ENCODE data around the gene STAT4. TPM values are rescaled to one million over a fixed set of nuclear protein-coding genes. Genes with fewer than 3 reads are reported as not detected.

Gene STAT4
- total and polyA plus RNA-seq, 2 donors from 2014 or later: 1.2 to 8.5 TPM

- intact Hi-C loops (cut with DNase I): no loop called here
- TF ChIP-seq CTCF (IDR thresholded peaks at IDR 0.05; ENCODE audit: borderline replicate concordance, extremely low read depth, insufficient read depth): no peak
- H3K27me3 ChIP-seq (ENCODE audit: control insufficient read depth, insufficient read depth, low read length): no peaks in the 10 kb centered on the region
- no peak overlapping the region for H3K27ac ChIP-seq (ENCODE audit: low read depth in 2 of 2, low read length in 2 of 2)
- no peak for FAIRE-seq
- no peaks in the 10 kb centered on the region for H3K4me1 ChIP-seq (ENCODE audit: control insufficient read depth in 2 of 3, insufficient read depth in 2 of 3, low read depth in 1 of 3, low read length in 3 of 3)
- no peak overlapping the region for H3K4me3 ChIP-seq (ENCODE audit: low read length in 3 of 3)
- H3K9me3 ChIP-seq (ENCODE audit: control insufficient read depth in 2 of 3, insufficient read depth in 1 of 3, low read length in 3 of 3): no peaks in the 10 kb centered on the region
- DNase-seq: no peak
- H3K9ac ChIP-seq (ENCODE audit: low read length in 3 of 3): no peak overlapping the region
- H3K36me3 ChIP-seq (ENCODE audit: control insufficient read depth in 2 of 3, insufficient read depth in 3 of 3, low read length in 3 of 3): no peaks in the 10 kb centered on the region
Measured at GRCh38 chr2:191125646-191126045, 25.1 kb downstream of the STAT4 start.

- H3K36me3 ChIP-seq (ENCODE audit: control insufficient read depth in 2 of 3, insufficient read depth in 3 of 3, low read length in 3 of 3): no peaks in the 10 kb centered on the region
- H3K27me3 ChIP-seq (ENCODE audit: control insufficient read depth, insufficient read depth, low read length): no peaks in the 10 kb centered on the region
- intact Hi-C loops (cut with DNase I): no loop called here
- TF ChIP-seq CTCF (IDR thresholded peaks at IDR 0.05; ENCODE audit: borderline replicate concordance, extremely low read depth, insufficient read depth): no peak
- no peaks in the 10 kb centered on the region for H3K4me1 ChIP-seq (ENCODE audit: control insufficient read depth in 2 of 3, insufficient read depth in 2 of 3, low read depth in 1 of 3, low read length in 3 of 3)
- no peak overlapping the region for H3K4me3 ChIP-seq (ENCODE audit: low read length in 3 of 3)
- FAIRE-seq (no peak), DNase-seq (no peak)
- no peaks in the 10 kb centered on the region for H3K9me3 ChIP-seq (ENCODE audit: control insufficient read depth in 2 of 3, insufficient read depth in 1 of 3, low read length in 3 of 3)
- H3K27ac ChIP-seq (ENCODE audit: low read depth in 2 of 2, low read length in 2 of 2): no peak overlapping the region
- no peak overlapping the region for H3K9ac ChIP-seq (ENCODE audit: low read length in 3 of 3)
Measured at GRCh38 chr2:191122638-191123294, 28.0 kb downstream of the STAT4 start.

GRCh38 chr2:191117341-191117740, 33.5 kb downstream of the STAT4 start:
- DNase-seq: peak in 2 of 5 donors; percentile 80 to 83
- H3K4me1 ChIP-seq (ENCODE audit: control insufficient read depth in 2 of 3, insufficient read depth in 2 of 3, low read depth in 1 of 3, low read length in 3 of 3): no peaks in the 10 kb centered on the region
- no peaks in the 10 kb centered on the region for H3K27me3 ChIP-seq (ENCODE audit: control insufficient read depth, insufficient read depth, low read length)
- H3K9ac ChIP-seq (ENCODE audit: low read length in 3 of 3): no peak overlapping the region
- no peaks in the 10 kb centered on the region for H3K36me3 ChIP-seq (ENCODE audit: control insufficient read depth in 2 of 3, insufficient read depth in 3 of 3, low read length in 3 of 3)
- intact Hi-C loops (cut with DNase I): no loop called here
- H3K9me3 ChIP-seq (ENCODE audit: control insufficient read depth in 2 of 3, insufficient read depth in 1 of 3, low read length in 3 of 3): no peaks in the 10 kb centered on the region
- no peak for FAIRE-seq
- TF ChIP-seq CTCF (IDR thresholded peaks at IDR 0.05; ENCODE audit: borderline replicate concordance, extremely low read depth, insufficient read depth): no peak
- no peak overlapping the region for H3K27ac ChIP-seq (ENCODE audit: low read depth in 2 of 2, low read length in 2 of 2)
- H3K4me3 ChIP-seq (ENCODE audit: low read length in 3 of 3): no peak overlapping the region

GRCh38 chr2:191115804-191116203, 35.0 kb downstream of the STAT4 start:
- no peaks in the 10 kb centered on the region for H3K27me3 ChIP-seq (ENCODE audit: control insufficient read depth, insufficient read depth, low read length)
- no peak for FAIRE-seq

More at GRCh38 chr2:191115804-191116203, 35.0 kb downstream of the STAT4 start:
- TF ChIP-seq CTCF (IDR thresholded peaks at IDR 0.05; ENCODE audit: borderline replicate concordance, extremely low read depth, insufficient read depth): no peak
- Histone ChIP-seq H3K27ac (ENCODE audit: low read depth in 2 of 2, low read length in 2 of 2) (no peak overlapping the region), H3K4me3 (ENCODE audit: low read length in 3 of 3) (no peak overlapping the region), H3K9ac (ENCODE audit: low read length in 3 of 3) (no peak overlapping the region), H3K9me3 (ENCODE audit: control insufficient read depth in 2 of 3, insufficient read depth in 1 of 3, low read length in 3 of 3) (no peaks in the 10 kb centered on the region), H3K4me1 (ENCODE audit: control insufficient read depth in 2 of 3, insufficient read depth in 2 of 3, low read depth in 1 of 3, low read length in 3 of 3) (no peaks in the 10 kb centered on the region), H3K36me3 (ENCODE audit: control insufficient read depth in 2 of 3, insufficient read depth in 3 of 3, low read length in 3 of 3) (no peaks in the 10 kb centered on the region)
- intact Hi-C loops (cut with DNase I): no loop called here
- DNase-seq: no peak

Data from kidney (tissue), 14 donors.